HG03060 (cell line): Measurements from ENCODE around the gene BAMBI.
A peak's percentile ranks its signal among the peaks of the same experiment; 100 is the strongest.
"Not testable (repeated sequence)": the region's sequence is repeated elsewhere in the genome, so short reads cannot be mapped to it uniquely, and the experiment has no call there.

Source experiments
- ATAC-seq: cut with Tn5 transposase; IDR thresholded peaks from one replicate; pipeline ENCODE4 v1.9.1; 2021; ENCODE audit warnings: low read depth, moderate number of reproducible peaks; ENCODE audit not compliant: unreplicated experiment

Gene BAMBI, protein sequence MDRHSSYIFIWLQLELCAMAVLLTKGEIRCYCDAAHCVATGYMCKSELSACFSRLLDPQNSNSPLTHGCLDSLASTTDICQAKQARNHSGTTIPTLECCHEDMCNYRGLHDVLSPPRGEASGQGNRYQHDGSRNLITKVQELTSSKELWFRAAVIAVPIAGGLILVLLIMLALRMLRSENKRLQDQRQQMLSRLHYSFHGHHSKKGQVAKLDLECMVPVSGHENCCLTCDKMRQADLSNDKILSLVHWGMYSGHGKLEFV

GRCh38 chr10:28676968-28677887 is at the start of gene BAMBI:
Gene BAMBI, plus strand, starts transcription at chr10:28677521. Its CDS starts 377 bp downstream, at chr10:28677898.
- peak; percentile 62 for ATAC-seq

DNA sequence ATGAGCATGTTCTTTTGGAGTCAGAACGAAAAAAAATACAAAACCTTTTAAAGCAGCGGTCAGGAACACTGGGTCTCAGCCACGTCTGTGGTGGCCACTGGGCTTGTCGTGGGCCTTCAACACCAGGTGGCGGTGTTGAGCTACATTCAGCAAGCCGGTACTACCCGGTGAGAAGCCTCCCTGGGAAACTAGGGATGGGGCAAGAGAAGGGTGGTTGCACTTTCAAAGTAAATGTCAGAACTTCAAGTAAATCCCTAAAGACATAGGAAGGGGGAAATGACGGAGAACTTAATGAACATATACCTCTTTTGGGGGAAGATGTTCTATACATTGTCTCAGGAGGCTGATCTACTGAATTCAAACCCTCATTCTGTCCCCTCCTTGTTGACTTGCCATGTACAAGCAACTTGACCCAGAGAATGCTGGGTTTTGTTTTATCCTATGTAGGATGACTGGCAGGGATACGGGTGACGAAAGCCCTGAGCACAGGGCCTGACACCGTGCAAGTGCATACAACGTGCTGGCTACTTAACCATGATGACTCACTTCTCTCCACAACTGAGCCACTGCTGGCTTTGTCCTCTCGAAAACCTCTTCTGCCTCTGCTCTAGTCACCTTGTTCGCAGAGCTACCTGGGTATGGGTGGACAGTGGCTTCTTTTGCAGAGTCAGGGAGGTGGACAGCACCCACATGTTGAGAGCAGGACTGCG is 49.0 kb upstream of the BAMBI start:
- no peak for ATAC-seq

DNA sequence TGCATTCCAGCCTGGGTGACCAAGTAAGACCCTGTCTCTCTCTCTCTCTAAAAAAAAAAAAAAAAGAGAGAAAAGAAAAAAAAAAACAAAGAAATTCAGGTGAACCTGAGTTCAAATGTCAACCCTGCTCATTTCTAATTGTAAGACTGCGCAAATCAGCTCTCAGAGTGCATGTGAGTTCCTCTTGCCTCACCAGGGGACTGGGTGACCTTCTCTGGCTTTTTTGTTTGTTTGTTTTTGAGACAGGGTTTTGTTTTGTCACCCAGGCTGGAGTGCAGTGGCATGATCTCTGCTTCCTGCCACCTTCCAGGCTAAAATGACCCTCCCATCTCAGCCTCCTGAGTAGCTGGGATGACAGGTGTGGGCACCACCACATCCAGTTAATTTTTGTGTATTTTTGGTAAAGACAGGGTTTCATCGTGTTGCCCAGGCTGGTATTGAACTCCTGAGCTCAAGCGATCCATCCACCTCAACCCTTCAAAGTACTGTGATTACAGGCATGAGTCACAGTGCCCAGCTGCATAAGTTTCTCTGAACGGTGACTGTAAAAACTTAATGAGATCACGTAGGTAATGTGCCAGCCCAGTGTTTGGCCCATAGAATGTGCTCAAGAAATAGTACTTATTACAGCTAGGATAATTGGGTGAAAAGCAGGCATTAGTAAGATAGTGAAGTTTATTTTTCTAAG is 45.3 kb upstream of the BAMBI start:
- ATAC-seq, result no peak

- no peak for ATAC-seq
Observed at GRCh38 chr10:28632584-28632945, 44.8 kb upstream of the BAMBI start.

GRCh38 chr10:28633750-28634149 is 43.6 kb upstream of the BAMBI start:
- ATAC-seq, result no peak

DNA sequence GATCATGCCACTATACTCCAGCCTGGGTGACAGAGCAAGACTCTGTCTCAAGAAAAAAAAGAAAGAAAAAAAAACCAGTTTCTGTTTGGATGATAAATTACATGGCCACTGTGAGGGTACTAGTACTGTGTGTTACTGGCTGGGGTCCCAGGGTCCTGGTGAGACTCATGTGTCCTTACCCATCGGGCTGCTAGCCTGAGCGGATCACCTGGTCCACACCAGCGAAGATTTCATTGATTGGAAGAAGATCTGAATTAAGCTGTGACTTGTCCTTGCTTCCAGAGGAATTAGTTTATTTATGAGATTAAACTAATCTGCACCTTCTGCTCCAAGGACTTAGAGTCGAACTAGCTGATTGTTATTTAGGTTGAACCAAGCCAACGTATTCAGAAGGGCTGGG is 40.0 kb upstream of the BAMBI start:
- ATAC-seq, result no peak

GRCh38 chr10:28638392-28638791 is 38.9 kb upstream of the BAMBI start:
- no peak for ATAC-seq

- no peak for ATAC-seq
Observed at GRCh38 chr10:28640551-28640950, 36.8 kb upstream of the BAMBI start.

GRCh38 chr10:28644647-28645046 is 32.7 kb upstream of the BAMBI start:
- ATAC-seq, result no peak

DNA sequence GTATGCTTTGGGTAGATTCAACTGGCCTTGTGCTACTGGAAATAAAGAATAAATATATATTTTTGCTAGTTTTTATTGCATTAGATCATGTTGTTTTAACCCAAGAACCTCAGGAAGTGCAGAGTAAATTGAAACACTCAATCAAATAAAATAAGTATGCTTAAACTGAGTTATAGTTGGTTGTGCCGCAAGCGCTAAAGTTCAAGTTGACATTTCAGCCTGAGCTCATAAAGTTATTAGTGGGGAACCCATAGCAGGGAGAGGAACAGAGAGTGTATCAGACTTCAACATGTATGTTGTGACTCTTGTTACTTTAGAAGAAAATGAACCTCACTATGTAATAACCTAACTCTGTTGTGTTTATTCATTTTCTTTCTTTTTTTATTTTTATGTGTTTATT is 25.2 kb upstream of the BAMBI start:
- no peak for ATAC-seq

GRCh38 chr10:28652703-28653102 is 24.6 kb upstream of the BAMBI start:
- ATAC-seq, result no peak

DNA sequence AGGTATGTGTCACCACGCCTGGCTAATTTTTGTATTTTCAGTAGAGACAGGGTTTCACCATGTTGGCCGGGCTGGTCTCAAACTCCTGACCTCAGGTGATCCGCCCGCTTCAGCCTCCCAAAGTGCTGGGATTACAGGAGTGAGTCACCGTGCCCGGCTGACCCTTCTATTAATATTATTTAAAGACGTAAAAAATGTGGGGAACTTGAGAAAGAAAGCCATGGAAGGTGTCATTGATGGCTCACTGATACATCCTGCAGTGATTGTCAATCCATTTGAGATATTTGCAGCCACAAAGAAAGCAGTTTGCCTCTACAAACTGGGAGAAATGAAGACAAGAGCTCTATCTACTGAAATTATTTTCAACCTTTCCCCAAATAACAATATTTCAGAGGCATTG is 18.5 kb upstream of the BAMBI start:
- ATAC-seq, result not testable (repeated sequence)

GRCh38 chr10:28661035-28661434 is 16.3 kb upstream of the BAMBI start:
- ATAC-seq, result no peak

DNA sequence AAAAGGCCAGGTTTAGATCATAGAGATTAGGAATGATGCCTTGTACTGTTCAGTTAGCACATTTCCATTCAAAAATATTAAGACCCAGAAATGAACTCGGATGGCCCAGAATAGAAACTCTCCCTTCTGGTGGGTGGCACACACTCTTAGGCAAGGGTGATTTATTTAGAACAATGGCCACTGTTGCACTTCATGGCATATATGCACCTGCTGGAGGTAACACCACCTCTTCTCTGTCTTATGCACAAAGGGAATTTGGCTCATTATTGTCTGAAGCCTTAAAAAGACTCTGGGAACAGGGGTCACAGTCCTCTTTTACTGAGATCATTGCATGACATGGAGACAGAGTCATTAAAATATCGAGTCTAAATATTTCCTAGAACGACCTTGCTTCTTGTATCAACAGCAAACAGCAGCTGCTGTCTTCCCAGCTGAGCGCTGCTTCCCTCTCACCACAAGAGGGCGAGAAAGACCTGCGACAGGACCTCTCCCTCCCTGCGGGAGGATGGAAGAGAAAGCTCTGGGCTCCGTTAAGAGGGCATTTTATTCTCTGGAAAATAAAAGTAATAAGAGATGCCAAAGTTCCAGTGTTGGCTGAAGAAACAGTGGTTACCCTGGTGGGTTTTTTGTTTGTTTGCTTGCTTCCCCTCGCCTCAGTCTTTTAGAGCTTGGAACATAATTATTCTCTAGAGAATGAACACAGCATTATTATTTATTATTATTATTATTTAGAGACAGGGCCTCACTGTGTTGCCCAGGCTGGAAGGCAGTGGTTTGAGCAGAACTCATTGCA is 13.5 kb upstream of the BAMBI start:
- ATAC-seq, result peak; percentile 71

- no peak for ATAC-seq
Observed at GRCh38 chr10:28664369-28664740, 13.0 kb upstream of the BAMBI start.

DNA sequence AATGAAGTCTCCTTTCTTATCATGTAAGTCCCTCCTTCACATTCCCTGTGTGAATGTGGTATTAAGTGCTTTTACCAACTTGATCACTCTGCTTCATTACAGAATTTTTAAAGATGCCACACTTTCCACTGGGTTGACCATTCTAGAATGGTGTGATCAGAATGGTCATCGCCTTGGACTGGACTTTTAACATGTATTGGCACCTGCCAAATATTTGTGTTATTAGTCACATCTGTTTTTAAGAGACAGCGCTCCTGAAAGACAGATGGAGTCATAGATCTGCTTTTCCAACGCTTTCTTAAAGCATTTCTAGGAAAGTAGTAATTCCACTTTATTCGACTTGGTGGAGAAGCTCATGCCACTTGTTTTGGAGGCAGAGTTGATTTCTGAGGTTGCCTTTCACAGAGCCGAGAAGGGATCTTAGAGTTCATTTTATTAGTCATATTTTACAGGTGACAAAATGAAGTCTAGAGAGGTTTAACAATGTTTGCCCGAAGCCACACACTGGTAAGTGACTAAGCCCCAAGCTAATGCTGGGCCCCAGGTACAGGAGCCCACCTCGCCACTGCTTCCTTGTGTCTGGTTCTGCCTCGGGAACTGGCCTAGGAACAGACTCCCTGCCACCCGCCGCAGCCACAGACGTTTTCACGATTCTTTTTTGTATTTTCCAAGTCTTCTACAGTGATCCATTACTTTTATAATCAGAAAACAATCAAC is 10.4 kb upstream of the BAMBI start:
- ATAC-seq, result no peak

- ATAC-seq, result no peak
Observed at GRCh38 chr10:28668363-28669226, 8.7 kb upstream of the BAMBI start.
